8988T (cell line): ENCODE results near the gene TRIM39.
"Not testable (repeated sequence)": the region's sequence is repeated elsewhere in the genome, so short reads cannot be mapped to it uniquely, and the experiment has no call there.

Source experiments
- DNase-seq: peaks from one replicate; pipeline ENCODE4 v3.0.0; 2011

The TRIM39 gene

GRCh38 chr6:30326526-30327231 is at the start of gene TRIM39:
TRIM39 (plus strand) TSS chr6:30326927; CDS start chr6:30329318, 2,391 bp downstream.
- DNase-seq = peak; percentile 89

DNA sequence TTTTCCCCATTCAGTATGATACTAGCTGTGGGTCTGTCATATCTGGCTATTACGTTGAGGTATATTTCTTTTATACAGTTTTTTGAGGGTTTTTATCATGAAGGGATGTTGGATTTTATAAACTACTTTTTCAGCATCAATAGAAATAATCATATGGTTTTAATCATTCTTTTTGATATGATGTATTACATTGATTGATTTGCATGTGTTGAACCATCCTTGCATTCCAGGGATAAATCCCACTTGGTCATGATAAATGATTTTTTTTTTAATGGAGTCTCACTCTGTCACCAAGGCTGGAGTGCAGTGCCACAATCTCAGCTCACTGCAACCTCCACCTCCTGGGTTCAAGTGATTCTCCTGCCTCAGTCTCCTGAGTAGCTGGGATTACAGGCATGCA is 45.7 kb upstream of the TRIM39 start:
- not testable (repeated sequence) for DNase-seq

DNA sequence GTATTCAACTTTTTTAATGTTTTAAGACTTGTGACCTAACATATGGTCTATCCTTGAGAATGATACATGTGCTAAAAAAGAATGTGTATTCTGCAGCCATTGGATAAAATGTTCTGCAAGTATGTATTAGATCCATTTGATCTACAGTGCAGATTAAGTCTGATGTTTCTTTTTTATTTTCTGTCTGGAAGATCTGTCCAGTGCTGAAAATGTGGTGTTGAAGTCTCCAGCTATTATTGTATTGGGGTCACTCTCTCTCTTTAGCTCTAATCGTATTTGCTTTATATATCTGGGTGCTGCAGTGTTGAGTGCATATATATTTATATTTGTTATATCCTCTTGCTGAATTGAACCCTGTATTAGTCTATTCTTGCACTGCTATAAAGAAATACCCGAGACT is 44.2 kb upstream of the TRIM39 start:
- DNase-seq = no peak

DNA sequence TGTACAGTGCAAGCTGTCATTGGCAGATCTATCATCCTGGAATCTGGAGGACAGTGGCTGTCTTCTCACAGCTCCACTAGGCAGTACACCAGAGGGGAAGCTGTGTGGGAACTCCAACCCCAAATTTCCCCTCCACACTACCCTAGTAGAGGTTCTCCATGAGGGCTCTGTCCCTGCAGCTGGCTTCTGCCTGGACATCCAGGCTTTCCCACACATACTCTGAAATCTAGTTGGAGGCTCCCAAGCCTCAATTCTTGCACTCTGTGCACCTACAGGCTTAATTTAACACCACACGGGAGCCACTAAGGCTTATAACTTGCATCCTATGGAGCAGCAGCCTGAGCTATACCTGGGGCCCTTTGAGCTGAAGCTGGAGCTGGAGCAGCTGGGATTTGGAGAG is 43.0 kb upstream of the TRIM39 start:
- no peak for DNase-seq

- DNase-seq = no peak
Observed at GRCh38 chr6:30287139-30287538, 39.6 kb upstream of the TRIM39 start.

DNA sequence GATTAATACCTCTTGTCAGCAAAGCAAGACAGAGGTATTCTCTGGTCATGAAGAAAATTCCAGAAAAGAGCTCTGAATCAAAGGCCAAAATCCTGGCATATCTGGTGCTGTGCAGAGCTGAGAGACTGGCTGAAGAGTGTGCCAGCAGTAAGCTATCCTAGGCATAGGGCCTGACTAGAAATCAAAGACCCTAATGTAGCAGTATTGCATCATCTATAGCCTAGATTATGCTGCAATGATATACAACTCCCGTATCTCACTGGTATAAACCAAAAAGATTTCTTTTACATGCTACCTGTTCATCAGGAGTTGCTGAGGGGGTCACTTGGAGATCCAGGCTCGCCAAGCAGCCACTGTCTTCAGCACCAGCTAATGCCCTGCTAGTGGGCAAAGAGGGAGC is 30.9 kb upstream of the TRIM39 start:
- DNase-seq = no peak

- no peak for DNase-seq
Observed at GRCh38 chr6:30304002-30304401, 22.7 kb upstream of the TRIM39 start.

DNA sequence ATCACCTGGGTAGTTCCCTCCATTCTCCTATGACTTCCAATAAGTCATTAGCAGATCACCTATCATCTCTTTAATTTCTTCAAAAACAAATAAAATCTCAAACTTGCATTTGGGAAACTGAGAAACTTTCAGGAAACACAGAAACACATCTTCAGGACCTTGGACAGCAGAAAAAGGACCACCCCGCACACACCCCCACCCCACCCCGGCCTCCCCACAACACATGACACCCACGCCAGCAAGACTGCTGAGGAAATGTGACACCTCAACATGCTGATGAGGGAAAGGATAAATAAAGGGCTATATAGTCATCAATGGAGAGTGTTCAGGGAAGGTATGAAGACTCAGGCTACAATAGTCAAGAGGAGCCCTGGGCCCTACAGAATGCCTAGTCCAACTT is 15.6 kb upstream of the TRIM39 start:
- DNase-seq = no peak

- DNase-seq = no peak
Observed at GRCh38 chr6:30311671-30312070, 15.1 kb upstream of the TRIM39 start.

DNA sequence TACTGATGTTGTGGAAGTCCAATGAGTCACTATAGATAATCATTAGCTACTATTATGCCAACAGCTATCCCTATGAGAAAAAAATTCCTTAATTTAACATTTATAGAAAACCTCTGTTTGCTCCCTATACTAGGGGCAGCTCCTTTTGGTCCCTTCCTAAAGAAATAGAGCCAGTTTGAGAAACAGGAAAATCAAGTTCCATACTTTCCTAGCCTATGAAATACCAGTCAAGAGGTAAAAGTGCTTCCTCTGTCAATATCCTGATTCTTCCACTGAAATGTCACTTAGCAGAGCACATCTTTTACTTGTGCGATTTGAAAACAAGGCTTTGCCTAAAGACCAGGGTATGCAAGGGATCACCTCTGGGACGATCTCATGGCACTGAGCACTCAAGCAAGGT is 14.5 kb upstream of the TRIM39 start:
- DNase-seq = no peak

- no peak for DNase-seq
Observed at GRCh38 chr6:30312676-30313321, 13.9 kb upstream of the TRIM39 start.

GRCh38 chr6:30315156-30315555 is 11.6 kb upstream of the TRIM39 start:
- no peak for DNase-seq

DNA sequence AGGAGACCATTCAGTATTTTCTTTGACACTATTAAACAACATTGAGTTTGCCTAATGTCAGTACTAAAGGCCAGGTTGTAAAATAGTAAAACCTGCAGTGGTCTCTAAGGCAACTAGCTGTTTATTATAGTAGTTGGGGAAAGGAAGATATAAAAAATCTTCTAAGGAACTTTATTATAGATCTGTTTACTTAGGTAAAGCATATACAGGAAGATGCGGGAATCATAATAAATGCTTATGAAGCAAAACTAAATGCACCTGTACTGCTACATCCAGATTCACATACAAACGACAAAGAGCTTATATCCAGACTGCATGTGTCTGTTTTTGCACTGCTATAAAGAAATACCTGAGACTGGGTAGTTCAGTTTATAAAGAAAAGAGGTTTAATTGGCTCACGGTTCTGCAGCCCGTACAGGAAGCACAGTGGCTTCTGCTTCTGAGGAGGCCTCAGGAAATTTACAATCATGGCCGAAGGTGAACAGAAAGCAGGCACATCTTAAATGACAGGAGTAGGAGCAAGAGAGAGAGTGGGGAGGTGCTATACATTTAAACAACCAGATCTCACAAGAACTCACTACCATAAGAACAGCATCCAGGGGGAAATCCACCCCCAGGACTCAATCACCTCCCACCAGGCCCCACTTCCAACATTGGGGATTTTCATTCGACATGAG is 8.7 kb upstream of the TRIM39 start:
- DNase-seq = no peak

DNA sequence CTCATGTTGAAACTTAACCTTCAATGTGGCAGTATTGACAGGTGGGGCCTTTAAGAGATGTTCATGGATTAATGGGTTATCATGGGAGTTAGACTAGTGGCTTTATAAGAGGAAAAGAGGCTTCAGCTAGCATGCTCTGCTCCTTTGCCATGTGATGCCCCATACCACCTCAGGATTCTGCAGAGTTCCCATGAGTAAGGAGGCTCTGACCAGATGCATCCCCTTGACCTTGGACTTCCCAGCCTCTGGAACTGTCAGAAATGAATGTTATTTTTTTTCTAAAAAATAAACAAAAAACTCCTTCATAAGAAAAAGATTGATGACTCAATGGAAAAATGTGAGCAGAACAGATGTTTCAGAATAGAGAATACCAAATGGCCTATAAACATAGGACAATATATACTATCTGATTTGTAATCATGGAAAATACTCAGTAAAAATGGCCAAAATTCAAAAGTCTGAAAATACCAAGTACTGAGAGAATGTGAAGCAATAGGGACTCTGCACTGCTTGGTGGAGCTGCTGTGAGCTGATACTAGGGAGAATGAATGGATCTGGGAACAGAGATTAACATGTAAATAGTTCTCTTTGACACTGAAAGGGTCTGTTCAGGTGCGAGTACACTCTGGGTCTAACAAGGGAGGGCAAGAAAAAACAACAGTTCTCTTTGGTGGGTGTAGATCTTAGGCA is 7.4 kb upstream of the TRIM39 start:
- DNase-seq = no peak

DNA sequence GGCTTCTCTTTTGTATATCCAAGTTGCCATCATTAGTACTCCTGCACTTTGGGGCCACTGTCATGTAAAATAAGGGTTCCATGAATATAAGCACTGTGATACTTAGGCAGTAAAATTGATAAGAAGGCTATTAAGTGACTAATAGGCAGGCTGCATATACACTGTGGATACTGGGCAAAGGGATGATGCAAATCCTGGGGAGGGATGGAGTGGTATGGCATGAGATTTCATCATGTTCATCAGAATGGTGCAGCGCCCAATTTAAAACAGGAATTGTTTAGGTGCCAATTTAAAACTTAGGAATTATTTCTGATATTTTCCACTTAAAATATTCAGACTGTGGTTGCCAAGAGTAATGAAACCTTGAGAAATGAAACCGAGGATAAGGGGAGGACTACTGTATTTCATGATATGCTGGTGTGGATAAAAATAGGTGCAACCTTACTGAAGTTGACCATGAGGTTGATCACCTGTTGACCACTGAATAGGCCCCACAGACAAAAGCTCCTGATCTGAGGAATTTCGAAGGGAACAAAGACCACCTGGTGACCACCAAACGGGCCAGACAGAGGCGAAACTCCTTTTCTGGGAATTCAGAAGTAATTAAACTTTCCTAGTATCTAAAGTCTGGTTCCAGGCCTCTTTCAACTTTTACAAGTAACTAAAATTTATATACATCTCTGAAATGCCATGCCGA is 4.9 kb upstream of the TRIM39 start:
- DNase-seq = no peak

DNA sequence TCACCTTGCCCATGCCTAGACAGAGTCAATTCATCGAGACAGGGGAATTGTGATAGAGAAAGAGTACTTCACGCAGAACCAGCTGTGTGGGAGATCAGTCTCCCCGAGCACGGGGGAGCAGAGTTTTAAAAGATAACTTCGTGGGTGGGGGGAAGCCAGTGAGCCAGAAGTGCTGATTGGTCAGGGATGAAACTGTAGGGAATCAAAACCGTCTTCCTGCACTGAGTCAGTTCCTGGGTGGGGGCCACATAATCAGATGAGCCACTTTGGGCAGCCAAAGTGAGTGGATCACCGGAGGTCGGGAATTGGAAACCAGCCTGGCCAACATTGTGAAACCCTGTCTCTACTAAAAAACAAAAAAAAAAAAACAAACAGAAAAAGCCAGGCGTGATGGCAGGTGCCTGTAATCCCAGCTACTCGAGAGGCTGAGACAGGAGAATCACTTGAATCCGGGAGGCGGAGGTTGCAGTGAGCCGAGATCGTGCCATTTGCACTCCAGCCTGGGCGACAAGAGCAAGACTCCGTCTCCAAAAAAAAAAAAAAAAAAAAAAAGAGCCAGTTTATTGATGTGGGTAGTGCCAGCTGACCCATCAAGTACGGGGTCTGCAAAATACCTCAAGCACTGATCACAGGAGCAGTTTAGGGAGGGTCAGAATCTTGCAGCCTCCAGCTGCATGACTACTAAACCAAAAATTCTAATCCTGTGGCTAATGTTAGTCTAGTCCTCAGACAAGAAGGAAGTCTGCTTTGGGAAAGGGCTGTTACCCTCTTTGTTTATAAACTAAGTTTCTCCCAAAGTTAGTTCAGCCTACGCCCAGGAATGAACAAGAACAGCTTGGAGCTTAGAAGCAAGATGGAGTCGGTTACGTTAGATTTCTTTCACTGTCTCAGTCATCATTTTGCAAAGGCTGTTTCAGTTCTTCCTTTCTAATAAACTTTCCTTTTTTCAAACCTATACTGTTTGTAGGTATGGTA is 3.9 kb upstream of the TRIM39 start:
- DNase-seq = no peak

DNA sequence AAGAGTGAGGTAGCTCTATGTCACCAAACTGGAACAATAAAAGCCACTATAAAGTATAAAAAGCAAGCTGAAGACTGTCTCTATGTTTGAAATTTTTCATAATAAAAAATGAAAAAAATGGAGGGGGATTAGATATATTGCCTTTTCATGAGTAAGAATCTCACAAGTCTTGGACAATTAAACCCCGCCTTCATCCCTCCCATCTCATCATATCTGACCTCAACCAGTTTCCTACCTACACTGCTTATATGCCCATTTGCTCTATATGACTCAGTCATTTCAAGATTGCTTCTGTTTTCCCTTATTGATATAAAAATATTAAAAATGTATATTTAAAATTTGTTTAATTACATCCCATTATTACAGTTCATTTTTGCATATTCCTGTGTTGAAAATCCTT is 2.9 kb upstream of the TRIM39 start:
- no peak for DNase-seq

GRCh38 chr6:30325150-30325872 is 1.4 kb upstream of the TRIM39 start:
- peak; percentile 70 for DNase-seq

GRCh38 chr6:30325873-30326525 is 728 bp upstream of the TRIM39 start:
- DNase-seq = no peak

GRCh38 chr6:30327232-30327746 is 562 bp downstream of the TRIM39 start:
- no peak for DNase-seq
